Peyer's patch (tissue), 4 donors: ENCODE data around the gene FCER2.

Experiments used
- POLR2A ChIP-seq, 2 donors: fragments of 450-650 bp; IDR thresholded peaks; one replicate each; pipeline ENCODE4 v1.5.1; 2017; ENCODE audit warnings: antibody characterized with exemption in 2 of 2, mild to moderate bottlenecking in 2 of 2, moderate library complexity in 2 of 2
- TF ChIP-seq, protein P1 (sequence below), 6 experiments: fragments of 450-650 bp in 4 of 6; fragments of 200-600 bp in 2 of 6; sonication (generic) in 1 of 6; IDR thresholded peaks; one replicate each; pipeline ENCODE4 v1.5.1; 2017 to 2019; ENCODE audit warnings: antibody characterized with exemption in 6 of 6, mild to moderate bottlenecking in 3 of 6, moderate library complexity in 1 of 6

DNA sequence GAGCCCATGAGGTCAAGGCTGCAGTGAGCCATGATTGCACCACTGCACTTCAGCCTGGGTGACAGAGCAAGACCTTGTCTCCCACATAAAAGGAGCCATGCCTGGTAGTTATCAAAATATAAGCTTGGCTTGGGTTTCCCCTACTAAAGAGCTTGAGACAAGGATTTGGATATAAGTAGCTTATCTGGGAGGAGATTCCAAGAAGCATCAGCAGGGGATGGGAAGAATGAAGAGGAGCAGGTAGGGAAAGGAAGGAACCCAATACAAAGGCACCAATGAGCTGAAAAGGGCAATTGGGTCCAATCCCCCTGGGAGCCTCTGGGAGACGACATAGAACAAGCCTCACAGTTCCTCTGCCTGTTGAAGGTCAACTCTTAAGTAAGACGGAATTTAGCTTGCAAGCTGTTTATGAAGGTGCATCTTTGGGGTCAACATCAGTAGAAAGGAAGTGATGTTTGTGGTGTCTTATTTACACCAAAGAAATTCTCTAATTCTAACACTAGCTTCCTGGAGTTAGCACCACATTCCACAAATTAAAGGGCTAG lies 37.4 kb upstream of the FCER2 start:
- TF ChIP-seq, protein P1, sequence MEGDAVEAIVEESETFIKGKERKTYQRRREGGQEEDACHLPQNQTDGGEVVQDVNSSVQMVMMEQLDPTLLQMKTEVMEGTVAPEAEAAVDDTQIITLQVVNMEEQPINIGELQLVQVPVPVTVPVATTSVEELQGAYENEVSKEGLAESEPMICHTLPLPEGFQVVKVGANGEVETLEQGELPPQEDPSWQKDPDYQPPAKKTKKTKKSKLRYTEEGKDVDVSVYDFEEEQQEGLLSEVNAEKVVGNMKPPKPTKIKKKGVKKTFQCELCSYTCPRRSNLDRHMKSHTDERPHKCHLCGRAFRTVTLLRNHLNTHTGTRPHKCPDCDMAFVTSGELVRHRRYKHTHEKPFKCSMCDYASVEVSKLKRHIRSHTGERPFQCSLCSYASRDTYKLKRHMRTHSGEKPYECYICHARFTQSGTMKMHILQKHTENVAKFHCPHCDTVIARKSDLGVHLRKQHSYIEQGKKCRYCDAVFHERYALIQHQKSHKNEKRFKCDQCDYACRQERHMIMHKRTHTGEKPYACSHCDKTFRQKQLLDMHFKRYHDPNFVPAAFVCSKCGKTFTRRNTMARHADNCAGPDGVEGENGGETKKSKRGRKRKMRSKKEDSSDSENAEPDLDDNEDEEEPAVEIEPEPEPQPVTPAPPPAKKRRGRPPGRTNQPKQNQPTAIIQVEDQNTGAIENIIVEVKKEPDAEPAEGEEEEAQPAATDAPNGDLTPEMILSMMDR (IDR thresholded peaks at IDR 0.05) = no peak
- no peak for TF ChIP-seq POLR2A (IDR thresholded peaks at IDR 0.05)
